Upper lobe of left lung (tissue), 4 donors: ENCODE data around the gene GABRB1.

Source experiments
- CTCF ChIP-seq, 6 experiments: fragments of 450-650 bp in 4 of 6; fragments of 200-600 bp in 2 of 6; sonication (generic) in 2 of 6; IDR thresholded peaks; one replicate each; pipeline ENCODE4 v1.5.1; 2016 to 2019; ENCODE audit warnings: antibody characterized with exemption in 6 of 6
- EP300 ChIP-seq, 4 donors: sonication (generic); formaldehyde crosslinking; IDR thresholded peaks; one replicate each; pipeline ENCODE4 v1.5.1; 2017; ENCODE audit warnings: antibody characterized with exemption in 4 of 4, control low read depth in 2 of 4

GRCh38 chr4:47210828-47211227 is 179.5 kb downstream of the GABRB1 start:
- no peak for TF ChIP-seq EP300 (IDR thresholded peaks at IDR 0.05)
- TF ChIP-seq CTCF (IDR thresholded peaks at IDR 0.05), result no peak
